Measurements from ENCODE around the gene PPARA.

- TF ChIP-seq, protein P1, sequence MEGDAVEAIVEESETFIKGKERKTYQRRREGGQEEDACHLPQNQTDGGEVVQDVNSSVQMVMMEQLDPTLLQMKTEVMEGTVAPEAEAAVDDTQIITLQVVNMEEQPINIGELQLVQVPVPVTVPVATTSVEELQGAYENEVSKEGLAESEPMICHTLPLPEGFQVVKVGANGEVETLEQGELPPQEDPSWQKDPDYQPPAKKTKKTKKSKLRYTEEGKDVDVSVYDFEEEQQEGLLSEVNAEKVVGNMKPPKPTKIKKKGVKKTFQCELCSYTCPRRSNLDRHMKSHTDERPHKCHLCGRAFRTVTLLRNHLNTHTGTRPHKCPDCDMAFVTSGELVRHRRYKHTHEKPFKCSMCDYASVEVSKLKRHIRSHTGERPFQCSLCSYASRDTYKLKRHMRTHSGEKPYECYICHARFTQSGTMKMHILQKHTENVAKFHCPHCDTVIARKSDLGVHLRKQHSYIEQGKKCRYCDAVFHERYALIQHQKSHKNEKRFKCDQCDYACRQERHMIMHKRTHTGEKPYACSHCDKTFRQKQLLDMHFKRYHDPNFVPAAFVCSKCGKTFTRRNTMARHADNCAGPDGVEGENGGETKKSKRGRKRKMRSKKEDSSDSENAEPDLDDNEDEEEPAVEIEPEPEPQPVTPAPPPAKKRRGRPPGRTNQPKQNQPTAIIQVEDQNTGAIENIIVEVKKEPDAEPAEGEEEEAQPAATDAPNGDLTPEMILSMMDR (IDR thresholded peaks at IDR 0.05) = no peak
- no peak for TF ChIP-seq POLR2A (IDR thresholded peaks at IDR 0.05)
These were observed 46.0 kb upstream of the PPARA start for GRCh38 chr22:46104170-46104880.
